GM12892 (cell line): ENCODE results near the gene KDM6B.

Source experiments
- POLR2A ChIP-seq: IDR thresholded peaks from 2 replicates; pipeline ENCODE4 v1.6.1; 2011; ENCODE audit warnings: low read depth, low read length, control low read depth
- POLR2AphosphoS5 ChIP-seq: IDR thresholded peaks from 2 replicates; pipeline ENCODE4 v1.6.1; 2011; ENCODE audit warnings: low read depth, low read length, control low read depth
- TAF1 ChIP-seq: IDR thresholded peaks from 2 replicates; pipeline ENCODE4 v1.6.1; 2011; ENCODE audit warnings: low read depth, mild to moderate bottlenecking, control low read depth, low read length, borderline replicate concordance

DNA sequence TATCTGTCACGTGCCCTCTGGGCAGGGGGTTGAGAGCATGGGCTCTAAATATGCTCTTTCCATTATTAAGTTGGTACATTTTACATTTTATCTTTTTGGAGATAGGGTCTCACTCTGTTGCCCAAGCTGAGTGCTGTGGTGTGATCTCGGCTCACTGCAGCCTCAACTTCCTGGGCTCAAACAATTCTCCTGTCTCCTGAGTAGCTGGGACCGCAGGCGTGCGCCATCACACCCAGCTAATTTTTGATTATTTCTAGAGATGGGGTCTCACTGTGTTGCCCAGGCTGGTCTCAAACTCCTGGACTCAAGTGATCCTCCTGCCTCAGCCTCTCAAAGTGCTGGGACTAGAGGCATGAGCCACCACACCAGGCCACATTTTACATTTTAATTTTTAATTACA is 43.9 kb upstream of the KDM6B start:
- TF ChIP-seq POLR2A: no peak
- no peak for TF ChIP-seq POLR2AphosphoS5
- TF ChIP-seq TAF1: no peak
